ENCODE data around the gene SLC2A9.

SLC2A9 gene

DNA sequence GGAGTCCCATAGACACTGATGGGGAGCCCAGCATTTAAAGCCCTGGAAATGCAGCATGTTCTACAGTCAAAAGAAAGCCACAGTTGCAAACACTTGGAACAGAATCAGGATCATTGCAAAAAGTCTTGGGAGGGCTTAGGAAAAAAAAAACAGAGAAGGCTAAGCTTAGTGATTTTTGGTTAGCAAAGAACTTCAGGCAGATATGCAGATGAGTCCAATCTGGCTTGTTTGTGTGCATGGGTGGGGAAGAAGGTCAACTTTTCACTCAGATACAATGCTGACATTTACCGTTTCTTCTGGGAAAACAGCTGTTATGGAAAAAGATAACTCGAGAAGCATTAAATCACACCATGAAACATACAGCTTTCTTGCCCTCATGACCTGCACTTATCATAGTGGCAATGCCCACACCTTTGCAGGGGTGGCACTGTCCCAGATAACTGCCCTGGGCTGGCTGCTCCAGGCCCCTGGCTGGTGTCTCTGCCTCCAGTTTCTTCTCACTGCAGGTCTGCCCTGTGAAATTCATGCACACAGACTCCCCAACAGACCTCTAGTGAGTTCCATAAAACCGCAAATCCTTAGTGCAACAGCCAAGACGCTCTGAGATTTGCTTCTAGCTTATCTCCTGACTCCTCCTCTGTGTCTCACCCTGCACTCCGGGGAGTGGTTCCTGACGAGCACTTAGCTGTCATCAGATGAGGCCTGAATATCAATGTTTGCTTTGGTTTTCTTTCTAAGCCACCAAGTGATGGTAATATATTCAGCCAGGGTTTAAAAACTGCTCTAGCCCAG, 140.7 kb downstream of the SLC2A9 start:
- H4K20me1 ChIP-seq (ENCODE audit: low read depth, low read length): no peaks in the 10 kb centered on the region
- no peaks in the 10 kb centered on the region for H3K36me3 ChIP-seq (ENCODE audit: low read length)
- no peak overlapping the region for H3K9ac ChIP-seq (ENCODE audit: low read length)
- no peak overlapping the region for H3K4me3 ChIP-seq (ENCODE audit: insufficient read depth, low read length, poor library complexity, severe bottlenecking)
- H3F3A ChIP-seq (ENCODE audit: insufficient read depth): no peaks in the 10 kb centered on the region
- no peaks in the 10 kb centered on the region for H3K27me3 ChIP-seq (ENCODE audit: low read length)
- no peaks in the 10 kb centered on the region for H3K9me2 ChIP-seq (replicated peaks; ENCODE audit: insufficient read depth, low read length)
- TF ChIP-seq EZH2phosphoT487 (conservative IDR thresholded peaks at IDR 0.05; ENCODE audit: low read length) (no peak), CTCF (IDR thresholded peaks at IDR 0.05; ENCODE audit: insufficient read depth, low read length, poor library complexity, severe bottlenecking) (no peak)
- H2AFZ ChIP-seq (ENCODE audit: low read depth, low read length, severe bottlenecking): no peak overlapping the region
- H3K27ac ChIP-seq (ENCODE audit: low read depth, low read length): no peak overlapping the region
- H3K79me2 ChIP-seq (ENCODE audit: insufficient read depth, low read length): no peaks in the 10 kb centered on the region
- H3K9me3 ChIP-seq (ENCODE audit: insufficient read depth, low read length): no peaks in the 10 kb centered on the region
- H3K4me2 ChIP-seq (ENCODE audit: low read depth, low read length, poor library complexity, severe bottlenecking): no peak overlapping the region

DNA sequence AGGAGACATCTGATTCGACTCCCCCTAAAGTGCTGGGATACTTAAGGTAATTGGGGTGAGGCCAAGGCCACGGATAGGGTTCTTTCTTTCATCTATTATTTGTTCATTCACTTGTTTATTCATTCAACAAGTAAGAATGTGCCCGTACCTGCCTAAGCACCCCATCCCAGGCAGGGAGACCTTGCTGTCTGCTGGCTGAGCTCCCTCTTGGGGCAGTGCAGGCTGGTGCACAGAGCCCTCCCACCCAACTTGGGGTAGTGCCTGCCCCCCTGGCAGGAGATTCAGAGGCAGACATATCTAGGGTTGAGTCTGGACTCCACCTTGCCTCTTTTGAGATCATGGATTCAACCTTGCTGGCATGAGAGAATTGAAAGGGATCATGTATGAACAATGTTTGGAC, 144.2 kb downstream of the SLC2A9 start:
- H4K20me1 ChIP-seq (ENCODE audit: low read depth, low read length): no peaks in the 10 kb centered on the region
- no peaks in the 10 kb centered on the region for H3K36me3 ChIP-seq (ENCODE audit: low read length)
- no peaks in the 10 kb centered on the region for H3K9me3 ChIP-seq (ENCODE audit: insufficient read depth, low read length)
- no peak for TF ChIP-seq EZH2phosphoT487 (conservative IDR thresholded peaks at IDR 0.05; ENCODE audit: low read length)
- no peak for TF ChIP-seq CTCF (IDR thresholded peaks at IDR 0.05; ENCODE audit: insufficient read depth, low read length, poor library complexity, severe bottlenecking)
- H3K27me3 ChIP-seq (ENCODE audit: low read length): no peaks in the 10 kb centered on the region
- H3K4me2 ChIP-seq (ENCODE audit: low read depth, low read length, poor library complexity, severe bottlenecking): no peak overlapping the region
- H3K4me3 ChIP-seq (ENCODE audit: insufficient read depth, low read length, poor library complexity, severe bottlenecking): no peak overlapping the region
- H3K79me2 ChIP-seq (ENCODE audit: insufficient read depth, low read length): no peaks in the 10 kb centered on the region
- no peaks in the 10 kb centered on the region for H3F3A ChIP-seq (ENCODE audit: insufficient read depth)
- no peaks in the 10 kb centered on the region for H3K9me2 ChIP-seq (replicated peaks; ENCODE audit: insufficient read depth, low read length)
- no peak overlapping the region for H2AFZ ChIP-seq (ENCODE audit: low read depth, low read length, severe bottlenecking)
- no peak overlapping the region for H3K9ac ChIP-seq (ENCODE audit: low read length)
- no peak overlapping the region for H3K27ac ChIP-seq (ENCODE audit: low read depth, low read length)

DNA sequence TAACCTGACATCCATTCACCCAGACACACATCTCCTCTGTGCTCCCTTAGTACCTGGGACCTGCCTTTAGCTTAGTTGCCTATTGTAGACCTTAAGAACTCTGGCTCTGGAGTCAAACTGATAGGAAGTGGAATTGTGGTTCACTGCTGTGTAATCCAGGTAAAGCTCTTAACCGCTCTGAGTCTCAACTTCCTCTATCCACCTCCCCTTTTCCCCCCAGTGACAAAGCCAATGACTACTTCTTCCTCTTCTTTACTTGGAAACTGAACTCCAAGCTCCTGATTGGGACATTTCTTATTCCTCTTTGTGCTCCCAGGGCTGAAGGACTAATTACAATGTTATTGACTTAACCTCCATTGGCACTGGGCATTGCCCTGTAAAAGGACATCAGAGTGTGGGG, 145.8 kb downstream of the SLC2A9 start:
- Histone ChIP-seq H3K36me3 (ENCODE audit: low read length) (no peaks in the 10 kb centered on the region), H3F3A (ENCODE audit: insufficient read depth) (no peaks in the 10 kb centered on the region), H3K27ac (ENCODE audit: low read depth, low read length) (no peak overlapping the region), H4K20me1 (ENCODE audit: low read depth, low read length) (no peaks in the 10 kb centered on the region), H3K79me2 (ENCODE audit: insufficient read depth, low read length) (no peaks in the 10 kb centered on the region), H3K4me2 (ENCODE audit: low read depth, low read length, poor library complexity, severe bottlenecking) (no peak overlapping the region), H3K9me3 (ENCODE audit: insufficient read depth, low read length) (no peaks in the 10 kb centered on the region), H3K4me3 (ENCODE audit: insufficient read depth, low read length, poor library complexity, severe bottlenecking) (no peak overlapping the region), H3K9ac (ENCODE audit: low read length) (no peak overlapping the region), H2AFZ (ENCODE audit: low read depth, low read length, severe bottlenecking) (no peak overlapping the region), H3K9me2 (replicated peaks; ENCODE audit: insufficient read depth, low read length) (no peaks in the 10 kb centered on the region), H3K27me3 (ENCODE audit: low read length) (no peaks in the 10 kb centered on the region)
- TF ChIP-seq EZH2phosphoT487 (conservative IDR thresholded peaks at IDR 0.05; ENCODE audit: low read length) (no peak), CTCF (IDR thresholded peaks at IDR 0.05; ENCODE audit: insufficient read depth, low read length, poor library complexity, severe bottlenecking) (no peak)

All from SU-DHL-6 (cell line).